IMR-90 (cell line): ENCODE measurements around the gene MAGEA1. TPM values are rescaled to one million over a fixed set of nuclear protein-coding genes. Genes with fewer than 3 reads are reported as not detected.

ENCODE experiments used
- ATAC-seq: fragments of 200-7000 bp; cut with Tn5 transposase; 2 replicates; pipeline ENCODE4 v1.9.1; 2020; ENCODE audit warnings: low read depth, mild to moderate bottlenecking, moderate library complexity
- BruUV-seq: library from RNA; stranded (reverse); fragments of 400-500 nt; replicated peaks from 2 replicates; lab custom pipeline; 2021; lab: Mats Ljungman, UMichigan
- CTCF ChIA-PET: fragments of 300-600 bp; formaldehyde crosslinking; extraction: SDS; loops from one replicate; lab custom pipeline; 2021; ENCODE audit warnings: antibody characterized with exemption; lab: Yijun Ruan, JAX
- POLR2A ChIA-PET: fragments of 300-600 bp; sonication (Branson Sonifier 250); formaldehyde crosslinking; loops from one replicate; lab custom pipeline; 2022; ENCODE audit warnings: antibody characterized with exemption; ENCODE audit not compliant: unreplicated experiment; lab: Charles Lee
- DNase-seq: peaks from one replicate; pipeline ENCODE4 v3.0.0; 2013
- H2AFZ ChIP-seq: replicated peaks from 2 replicates; pipeline ENCODE3; 2013; ENCODE audit warnings: low read length, mild to moderate bottlenecking; ENCODE audit not compliant: poor library complexity
- H2AK5ac ChIP-seq: 2 replicates; pipeline ENCODE4 v1.6.1; 2013; ENCODE audit warnings: low read depth, low read length, inconsistent platforms
- H2AK9ac ChIP-seq: replicated peaks from 2 replicates; pipeline ENCODE3; 2013; ENCODE audit warnings: mild to moderate bottlenecking, low read depth, low read length, moderate library complexity; ENCODE audit not compliant: poor library complexity
- H2BK120ac ChIP-seq: 2 replicates; pipeline ENCODE4 v1.6.1; 2013; ENCODE audit warnings: low read depth, low read length, inconsistent platforms
- H2BK15ac ChIP-seq: 3 replicates; pipeline ENCODE4 v1.6.1; 2013; ENCODE audit warnings: low read depth, low read length, inconsistent platforms
- H2BK20ac ChIP-seq: 2 replicates; pipeline ENCODE4 v1.6.1; 2013; ENCODE audit warnings: low read depth, mild to moderate bottlenecking, inconsistent platforms, low read length, moderate library complexity
- H2BK5ac ChIP-seq: 2 replicates; pipeline ENCODE4 v1.6.1; 2013; ENCODE audit warnings: mild to moderate bottlenecking, low read depth, low read length, inconsistent platforms; ENCODE audit not compliant: poor library complexity, severe bottlenecking
- H3K14ac ChIP-seq: replicated peaks from 2 replicates; pipeline ENCODE4 v1.6.1; 2013; ENCODE audit warnings: low read depth, low read length, inconsistent platforms
- H3K18ac ChIP-seq: 2 replicates; pipeline ENCODE4 v1.6.1; 2013; ENCODE audit warnings: low read depth, low read length, control low read depth
- H3K23ac ChIP-seq: 2 replicates; pipeline ENCODE4 v1.6.1; 2013; ENCODE audit warnings: low read depth, low read length, inconsistent platforms
- H3K27ac ChIP-seq: 2 replicates; pipeline ENCODE4 v1.5.1; 2013; ENCODE audit warnings: mild to moderate bottlenecking, control low read depth, low read length; ENCODE audit not compliant: insufficient read depth
- H3K27me3 ChIP-seq: 2 replicates; pipeline ENCODE4 v1.6.1; 2013; ENCODE audit warnings: low read length; ENCODE audit not compliant: control insufficient read depth, insufficient read depth
- H3K36me3 ChIP-seq: 2 replicates; pipeline ENCODE4 v1.6.1; 2013; ENCODE audit warnings: low read length, mixed read lengths; ENCODE audit not compliant: control insufficient read depth, insufficient read depth
- H3K4ac ChIP-seq: 2 replicates; pipeline ENCODE4 v1.6.1; 2013; ENCODE audit warnings: low read depth, low read length, inconsistent platforms
- H3K4me1 ChIP-seq: 2 replicates; pipeline ENCODE4 v1.6.1; 2013; ENCODE audit warnings: low read length, mixed read lengths; ENCODE audit not compliant: control insufficient read depth, insufficient read depth
- H3K4me2 ChIP-seq: 2 replicates; pipeline ENCODE4 v1.6.1; 2013; ENCODE audit warnings: low read depth, mild to moderate bottlenecking, control low read depth, low read length, moderate library complexity
- H3K4me3 ChIP-seq: 2 replicates; pipeline ENCODE4 v1.5.1; 2013; ENCODE audit warnings: low read depth, mild to moderate bottlenecking, control low read depth, low read length, moderate library complexity; ENCODE audit not compliant: insufficient read depth
- H3K56ac ChIP-seq: 2 replicates; pipeline ENCODE4 v1.6.1; 2013; ENCODE audit warnings: low read length, inconsistent platforms; ENCODE audit not compliant: insufficient read depth; ENCODE audit errors: extremely low read depth
- H3K79me1 ChIP-seq, 2 experiments: 2 replicates each; pipeline ENCODE4 v1.6.1; 2013; ENCODE audit warnings: low read length in 2 of 2, inconsistent platforms in 1 of 2, low read depth in 1 of 2
- H3K9ac ChIP-seq: 2 replicates; pipeline ENCODE4 v1.6.1; 2013; ENCODE audit warnings: low read depth, low read length, control low read depth
- H3K9me1 ChIP-seq: 2 replicates; pipeline ENCODE4 v1.6.1; 2013; ENCODE audit warnings: low read length, inconsistent platforms; ENCODE audit not compliant: insufficient read depth
- H3K9me3 ChIP-seq: 2 replicates; pipeline ENCODE4 v1.6.1; 2013; ENCODE audit warnings: low read length; ENCODE audit not compliant: control insufficient read depth, insufficient read depth
- H4K20me1 ChIP-seq: 2 replicates; pipeline ENCODE4 v1.6.1; 2013; ENCODE audit warnings: low read length, inconsistent platforms; ENCODE audit not compliant: insufficient read depth
- H4K5ac ChIP-seq: 2 replicates; pipeline ENCODE4 v1.6.1; 2013; ENCODE audit warnings: mild to moderate bottlenecking, low read depth, low read length, control low read depth
- H4K8ac ChIP-seq, 2 experiments: 2 replicates each; pipeline ENCODE4 v1.6.1; 2013; ENCODE audit warnings: low read depth in 2 of 2, low read length in 2 of 2, control low read depth in 1 of 2, inconsistent platforms in 1 of 2
- H4K91ac ChIP-seq: 2 replicates; pipeline ENCODE4 v1.6.1; 2013; ENCODE audit warnings: low read depth, low read length, inconsistent platforms; ENCODE audit not compliant: insufficient read depth
- CEBPB ChIP-seq: IDR thresholded peaks from 2 replicates; pipeline ENCODE4 v1.6.1; 2012; ENCODE audit warnings: low read depth, low read length, improper control_type of control experiment
- CHD1 ChIP-seq: IDR thresholded peaks from 2 replicates; pipeline ENCODE4 v1.6.1; 2012; ENCODE audit warnings: low read depth, low read length, improper control_type of control experiment
- FOS ChIP-seq: fragments of 150-350 bp; IDR thresholded peaks from 2 replicates; pipeline ENCODE4 v1.6.1; 2016; ENCODE audit warnings: low read depth, low read length
- NFE2L2 ChIP-seq: fragments of 150-350 bp; IDR thresholded peaks from 2 replicates; pipeline ENCODE4 v1.6.1; 2016; ENCODE audit warnings: low read depth, mild to moderate bottlenecking, low read length
- RAD21 ChIP-seq: IDR thresholded peaks from 2 replicates; pipeline ENCODE4 v1.6.1; 2012; ENCODE audit warnings: low read length, improper control_type of control experiment
- WGBS, 2 experiments: methylation state at CpG; one replicate each; pipeline versions ENCODE4 v1.1.5 to v1.1.7; 2013; ENCODE audit warnings: missing lambda C conversion rate in 2 of 2; ENCODE audit not compliant: insufficient read length in 1 of 2; ENCODE audit errors: extremely low coverage in 2 of 2; 5-methylcytosine and 5-hydroxymethylcytosine counted together
- dilution Hi-C: fragments of 300-500 bp; cut with HindIII; formaldehyde crosslinking; loops from one replicate; pipeline ENCODE4 v1.14.3; 2018; ENCODE audit warnings: low sequenced_read_pairs; ENCODE audit not compliant: unreplicated experiment
- in situ Hi-C: fragments of 300-500 bp; cut with MboI; formaldehyde crosslinking; loops from 3 replicates; pipeline ENCODE4 v1.14.3; 2019; ENCODE audit warnings: low sequenced_read_pairs, inconsistent platforms, mixed read lengths
- intact Hi-C: fragments of 100-400 bp; cut with micrococcal nuclease; formaldehyde crosslinking; loops from 2 replicates; pipeline ENCODE4 v1.10.0; 2022
- polyA plus RNA-seq, 3 experiments: library from polyadenylated mRNA; depleted of rRNA; stranded (reverse); fragments of >200 nt; gene quantifications; 2 replicates each; pipeline ENCODE4 v1.2.3, GENCODE V29; 2012; ENCODE audit warnings: low replicate concordance in 1 of 3
- total RNA-seq: library from RNA; depleted of rRNA; stranded (reverse); fragments of >200 nt; gene quantifications from 2 replicates; pipeline ENCODE4 v1.2.3, GENCODE V29; 2012
- TF ChIP-seq, protein P1 (sequence below): fragments of 150-350 bp; IDR thresholded peaks from 2 replicates; pipeline ENCODE4 v1.6.1; 2017; ENCODE audit warnings: mild to moderate bottlenecking, antibody characterized with exemption, low read length, low read depth
- TF ChIP-seq, protein P2 (sequence below): fragments of 150-350 bp; IDR thresholded peaks from 2 replicates; pipeline ENCODE4 v1.6.1; 2016; ENCODE audit warnings: low read depth, mild to moderate bottlenecking, low read length, moderate library complexity, borderline replicate concordance

The MAGEA1 gene
- total and polyA plus RNA-seq, 2 of the 4 experiments (the other 2 are of a cell fraction): not detected

DNA sequence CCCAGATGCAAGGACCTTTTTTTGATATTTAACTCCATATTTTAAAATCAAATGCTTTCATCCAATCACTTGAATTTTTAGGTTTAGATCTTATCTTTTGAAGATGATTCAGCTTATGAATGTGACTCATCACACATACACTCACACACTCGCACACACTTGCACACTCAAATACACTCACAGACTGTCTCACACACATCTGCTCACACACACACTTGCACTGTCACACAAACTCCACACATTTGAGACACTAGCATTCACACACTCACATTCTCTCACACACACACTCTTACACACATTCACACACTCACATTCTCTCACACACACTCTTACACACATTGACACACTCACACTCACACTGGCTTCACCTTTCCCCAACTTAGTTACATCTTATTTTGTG, 37.8 kb downstream of the MAGEA1 start:
- Histone ChIP-seq H2BK5ac (peak overlapping the region; percentile 33), H4K91ac (no peak overlapping the region), H4K5ac (no peak overlapping the region), H2AK5ac (no peak overlapping the region), H2BK15ac (no peak overlapping the region), H3K9ac (no peak overlapping the region), H3K27ac (no peak overlapping the region), H3K9me1 (no peaks in the 10 kb centered on the region), H3K4me2 (no peak overlapping the region), H3K36me3 (no peaks in the 10 kb centered on the region), H3K14ac (no peak overlapping the region), H3K79me1 (no peaks in the 10 kb centered on the region), H2BK20ac (no peak overlapping the region), H3K23ac (no peak overlapping the region), H3K4me3 (no peak overlapping the region), H3K18ac (no peak overlapping the region), H2AK9ac (no peak overlapping the region), H2AFZ (no peak overlapping the region), H4K8ac (no peak overlapping the region), H3K4me1 (no peaks in the 10 kb centered on the region), H3K27me3 (peaks cover 2% of the 10 kb centered on the region; the same call in 1 of the 2 replicates), H3K4ac (no peak overlapping the region), H4K20me1 (no peaks in the 10 kb centered on the region), H3K9me3 (no peaks in the 10 kb centered on the region), H2BK120ac (no peak overlapping the region), H3K56ac (no peak overlapping the region)
- in situ Hi-C loops (no loop called here), dilution Hi-C loops (no loop called here), intact Hi-C loops (no loop called here)
- CTCF ChIA-PET: no interaction called here
- BruUV-seq: no TSS peak
- DNase-seq: no peak
- WGBS, 2 experiments: 14% methylated on average over 1 of the region's 1 CpG; no CpG with 5 or more reads in 1 of the 2 experiments
- POLR2A ChIA-PET: no interaction called here
- TF ChIP-seq RAD21 (no peak), CHD1 (no peak), NFE2L2 (no peak), FOS (no peak), CEBPB (no peak)
- TF ChIP-seq, protein P1, sequence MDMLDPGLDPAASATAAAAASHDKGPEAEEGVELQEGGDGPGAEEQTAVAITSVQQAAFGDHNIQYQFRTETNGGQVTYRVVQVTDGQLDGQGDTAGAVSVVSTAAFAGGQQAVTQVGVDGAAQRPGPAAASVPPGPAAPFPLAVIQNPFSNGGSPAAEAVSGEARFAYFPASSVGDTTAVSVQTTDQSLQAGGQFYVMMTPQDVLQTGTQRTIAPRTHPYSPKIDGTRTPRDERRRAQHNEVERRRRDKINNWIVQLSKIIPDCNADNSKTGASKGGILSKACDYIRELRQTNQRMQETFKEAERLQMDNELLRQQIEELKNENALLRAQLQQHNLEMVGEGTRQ: no peak
- TF ChIP-seq, protein P2, sequence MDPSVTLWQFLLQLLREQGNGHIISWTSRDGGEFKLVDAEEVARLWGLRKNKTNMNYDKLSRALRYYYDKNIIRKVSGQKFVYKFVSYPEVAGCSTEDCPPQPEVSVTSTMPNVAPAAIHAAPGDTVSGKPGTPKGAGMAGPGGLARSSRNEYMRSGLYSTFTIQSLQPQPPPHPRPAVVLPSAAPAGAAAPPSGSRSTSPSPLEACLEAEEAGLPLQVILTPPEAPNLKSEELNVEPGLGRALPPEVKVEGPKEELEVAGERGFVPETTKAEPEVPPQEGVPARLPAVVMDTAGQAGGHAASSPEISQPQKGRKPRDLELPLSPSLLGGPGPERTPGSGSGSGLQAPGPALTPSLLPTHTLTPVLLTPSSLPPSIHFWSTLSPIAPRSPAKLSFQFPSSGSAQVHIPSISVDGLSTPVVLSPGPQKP: no peak
- ATAC-seq: no peak
